ENCODE results near the gene AFF1.
"Not testable (repeated sequence)": the region's sequence is repeated elsewhere in the genome, so short reads cannot be mapped to it uniquely, and the experiment has no call there.

Gene AFF1

GRCh38 chr4:87058356-87059073 is 123.7 kb downstream of the AFF1 start:
- H3K36me3 ChIP-seq (ENCODE audit: control insufficient read depth in 2 of 2, insufficient read depth in 2 of 2, low read length in 2 of 2): no peaks in the 10 kb centered on the region
- peaks cover 36% of the 10 kb centered on the region for H3K4me1 ChIP-seq (ENCODE audit: control insufficient read depth, insufficient read depth, low read length)
- no peaks in the 10 kb centered on the region for H3K9me3 ChIP-seq (ENCODE audit: control insufficient read depth in 2 of 2, low read length in 2 of 2)
- H3K4me3 ChIP-seq (ENCODE audit: low read length in 2 of 2): peak overlapping the region in 1 of 2 donors; percentile 13
- no peak overlapping the region for H3K9ac ChIP-seq (ENCODE audit: low read length in 2 of 2)
- H3K27ac ChIP-seq (ENCODE audit: low read length): peak overlapping the region; percentile 63
- H3K27me3 ChIP-seq (ENCODE audit: control insufficient read depth in 1 of 2, insufficient read depth in 2 of 2, low read length in 2 of 2): no peaks in the 10 kb centered on the region

GRCh38 chr4:87060957-87061356 is 126.1 kb downstream of the AFF1 start:
- Histone ChIP-seq H3K9me3 (ENCODE audit: control insufficient read depth in 2 of 2, low read length in 2 of 2) (no peaks in the 10 kb centered on the region), H3K27me3 (ENCODE audit: control insufficient read depth in 1 of 2, insufficient read depth in 2 of 2, low read length in 2 of 2) (no peaks in the 10 kb centered on the region), H3K4me3 (ENCODE audit: low read length in 2 of 2) (no peak overlapping the region), H3K27ac (ENCODE audit: low read length) (peak overlapping the region; percentile 46), H3K36me3 (ENCODE audit: control insufficient read depth in 2 of 2, insufficient read depth in 2 of 2, low read length in 2 of 2) (no peaks in the 10 kb centered on the region), H3K9ac (ENCODE audit: low read length in 2 of 2) (peak overlapping the region in 1 of 2 donors; percentile 25), H3K4me1 (ENCODE audit: control insufficient read depth, insufficient read depth, low read length) (peaks cover 24% of the 10 kb centered on the region)

GRCh38 chr4:87065021-87065420 is 130.2 kb downstream of the AFF1 start:
- no peak overlapping the region for H3K27ac ChIP-seq (ENCODE audit: low read length)
- H3K4me3 ChIP-seq (ENCODE audit: low read length in 2 of 2): no peak overlapping the region
- no peaks in the 10 kb centered on the region for H3K36me3 ChIP-seq (ENCODE audit: control insufficient read depth in 2 of 2, insufficient read depth in 2 of 2, low read length in 2 of 2)
- H3K9ac ChIP-seq (ENCODE audit: low read length in 2 of 2): no peak overlapping the region
- no peaks in the 10 kb centered on the region for H3K9me3 ChIP-seq (ENCODE audit: control insufficient read depth in 2 of 2, low read length in 2 of 2)
- no peaks in the 10 kb centered on the region for H3K27me3 ChIP-seq (ENCODE audit: control insufficient read depth in 1 of 2, insufficient read depth in 2 of 2, low read length in 2 of 2)
- H3K4me1 ChIP-seq (ENCODE audit: control insufficient read depth, insufficient read depth, low read length): peaks cover 17% of the 10 kb centered on the region

- Histone ChIP-seq H3K27ac (ENCODE audit: low read length) (no peak overlapping the region), H3K9ac (ENCODE audit: low read length in 2 of 2) (no peak overlapping the region), H3K4me3 (ENCODE audit: low read length in 2 of 2) (no peak overlapping the region), H3K36me3 (ENCODE audit: control insufficient read depth in 2 of 2, insufficient read depth in 2 of 2, low read length in 2 of 2) (no peaks in the 10 kb centered on the region), H3K27me3 (ENCODE audit: control insufficient read depth in 1 of 2, insufficient read depth in 2 of 2, low read length in 2 of 2) (no peaks in the 10 kb centered on the region), H3K4me1 (ENCODE audit: control insufficient read depth, insufficient read depth, low read length) (peaks cover 17% of the 10 kb centered on the region), H3K9me3 (ENCODE audit: control insufficient read depth in 2 of 2, low read length in 2 of 2) (no peaks in the 10 kb centered on the region)
Observed at GRCh38 chr4:87066403-87067123, 131.8 kb downstream of the AFF1 start.

- Histone ChIP-seq H3K4me3 (ENCODE audit: low read length in 2 of 2) (no peak overlapping the region), H3K27ac (ENCODE audit: low read length) (no peak overlapping the region), H3K9me3 (ENCODE audit: control insufficient read depth in 2 of 2, low read length in 2 of 2) (no peaks in the 10 kb centered on the region), H3K36me3 (ENCODE audit: control insufficient read depth in 2 of 2, insufficient read depth in 2 of 2, low read length in 2 of 2) (no peaks in the 10 kb centered on the region), H3K27me3 (ENCODE audit: control insufficient read depth in 1 of 2, insufficient read depth in 2 of 2, low read length in 2 of 2) (no peaks in the 10 kb centered on the region), H3K9ac (ENCODE audit: low read length in 2 of 2) (no peak overlapping the region), H3K4me1 (ENCODE audit: control insufficient read depth, insufficient read depth, low read length) (peaks cover 17% of the 10 kb centered on the region)
Observed at GRCh38 chr4:87067124-87067885, 132.5 kb downstream of the AFF1 start.

- peaks cover 21% of the 10 kb centered on the region for H3K4me1 ChIP-seq (ENCODE audit: control insufficient read depth, insufficient read depth, low read length)
- H3K9me3 ChIP-seq (ENCODE audit: control insufficient read depth in 2 of 2, low read length in 2 of 2): no peaks in the 10 kb centered on the region
- peak overlapping the region; percentile 48 to 52 for H3K4me3 ChIP-seq (ENCODE audit: low read length in 2 of 2)
- H3K27me3 ChIP-seq (ENCODE audit: control insufficient read depth in 1 of 2, insufficient read depth in 2 of 2, low read length in 2 of 2): no peaks in the 10 kb centered on the region
- peak overlapping the region; percentile 78 for H3K27ac ChIP-seq (ENCODE audit: low read length)
- peak overlapping the region; percentile 31 to 58 for H3K9ac ChIP-seq (ENCODE audit: low read length in 2 of 2)
- no peaks in the 10 kb centered on the region for H3K36me3 ChIP-seq (ENCODE audit: control insufficient read depth in 2 of 2, insufficient read depth in 2 of 2, low read length in 2 of 2)
Observed at GRCh38 chr4:87068583-87069021, 133.8 kb downstream of the AFF1 start.

- Histone ChIP-seq H3K36me3 (ENCODE audit: control insufficient read depth in 2 of 2, insufficient read depth in 2 of 2, low read length in 2 of 2) (no peaks in the 10 kb centered on the region), H3K9me3 (ENCODE audit: control insufficient read depth in 2 of 2, low read length in 2 of 2) (no peaks in the 10 kb centered on the region), H3K9ac (ENCODE audit: low read length in 2 of 2) (peak overlapping the region in 1 of 2 donors; percentile 31), H3K4me1 (ENCODE audit: control insufficient read depth, insufficient read depth, low read length) (peaks cover 27% of the 10 kb centered on the region), H3K4me3 (ENCODE audit: low read length in 2 of 2) (peak overlapping the region; percentile 48 to 52), H3K27me3 (ENCODE audit: control insufficient read depth in 1 of 2, insufficient read depth in 2 of 2, low read length in 2 of 2) (no peaks in the 10 kb centered on the region), H3K27ac (ENCODE audit: low read length) (peak overlapping the region; percentile 78)
Observed at GRCh38 chr4:87069037-87069742, 134.4 kb downstream of the AFF1 start.

GRCh38 chr4:87071401-87071800 is 136.6 kb downstream of the AFF1 start:
- Histone ChIP-seq H3K27ac (ENCODE audit: low read length) (no peak overlapping the region), H3K9me3 (ENCODE audit: control insufficient read depth in 2 of 2, low read length in 2 of 2) (no peaks in the 10 kb centered on the region), H3K4me1 (ENCODE audit: control insufficient read depth, insufficient read depth, low read length) (peaks cover 31% of the 10 kb centered on the region), H3K36me3 (ENCODE audit: control insufficient read depth in 2 of 2, insufficient read depth in 2 of 2, low read length in 2 of 2) (no peaks in the 10 kb centered on the region), H3K9ac (ENCODE audit: low read length in 2 of 2) (no peak overlapping the region), H3K27me3 (ENCODE audit: control insufficient read depth in 1 of 2, insufficient read depth in 2 of 2, low read length in 2 of 2) (no peaks in the 10 kb centered on the region), H3K4me3 (ENCODE audit: low read length in 2 of 2) (no peak overlapping the region)

GRCh38 chr4:87072545-87072944 is 137.7 kb downstream of the AFF1 start:
- not testable (repeated sequence) for H3K27me3 ChIP-seq (ENCODE audit: control insufficient read depth in 1 of 2, insufficient read depth in 2 of 2, low read length in 2 of 2); H3K36me3 ChIP-seq (ENCODE audit: control insufficient read depth in 2 of 2, insufficient read depth in 2 of 2, low read length in 2 of 2); H3K4me3 ChIP-seq (ENCODE audit: low read length in 2 of 2); H3K9me3 ChIP-seq (ENCODE audit: control insufficient read depth in 2 of 2, low read length in 2 of 2); H3K9ac ChIP-seq (ENCODE audit: low read length in 2 of 2); H3K27ac ChIP-seq (ENCODE audit: low read length)
- peaks cover 32% of the 10 kb centered on the region for H3K4me1 ChIP-seq (ENCODE audit: control insufficient read depth, insufficient read depth, low read length)
